Central memory CD8-positive, alpha-beta T cell (primary cell): Measurements from ENCODE around the gene FAM9C.
A peak's percentile ranks its signal among the peaks of the same experiment; 100 is the strongest.

Source experiments
- ATAC-seq: fragments of 150-1000 bp; cut with Tn5 transposase; replicated peaks from 2 replicates; pipeline ENCODE4 v1.10.0; 2022; ENCODE audit warnings: mild to moderate bottlenecking, moderate FRiP score, moderate number of reproducible peaks; ENCODE audit not compliant: poor library complexity, severe bottlenecking; ENCODE audit errors: extremely low read depth
- DNase-seq, 2 donors: peaks; one replicate each; pipeline ENCODE4 v3.0.0; 2021; ENCODE audit warnings: low spot score in 2 of 2
- H3K27ac Mint-ChIP-seq: one replicate; pipeline ENCODE4 v1.8.0; 2022; ENCODE audit warnings: low read depth, mild to moderate bottlenecking, moderate library complexity, mixed read lengths
- H3K27me3 Mint-ChIP-seq: one replicate; pipeline ENCODE4 v1.8.0; 2022; ENCODE audit warnings: mixed read lengths
- H3K36me3 Mint-ChIP-seq: one replicate; pipeline ENCODE4 v1.8.0; 2022; ENCODE audit warnings: mild to moderate bottlenecking, moderate library complexity, mixed read lengths; ENCODE audit not compliant: insufficient read depth
- H3K4me1 Mint-ChIP-seq: one replicate; pipeline ENCODE4 v1.8.0; 2022; ENCODE audit warnings: mixed read lengths
- H3K4me3 Mint-ChIP-seq: one replicate; pipeline ENCODE4 v1.8.0; 2022; ENCODE audit warnings: mild to moderate bottlenecking, moderate library complexity, mixed read lengths
- H3K9me3 Mint-ChIP-seq: one replicate; pipeline ENCODE4 v1.8.0; 2022; ENCODE audit warnings: mixed read lengths

FAM9C gene

GRCh38 chrX:13047759-13048158 is 3.3 kb upstream of the FAM9C start:
- ATAC-seq (no peak), DNase-seq (no peak)
- H3K4me3 Mint-ChIP-seq = no peak overlapping the region
- H3K4me1 Mint-ChIP-seq = peaks cover 15% of the 10 kb centered on the region
- no peaks in the 10 kb centered on the region for H3K27me3 Mint-ChIP-seq
- H3K27ac Mint-ChIP-seq = no peak overlapping the region
- no peaks in the 10 kb centered on the region for H3K9me3 Mint-ChIP-seq
- H3K36me3 Mint-ChIP-seq = peaks cover 1% of the 10 kb centered on the region

GRCh38 chrX:13046141-13046855 is 1.9 kb upstream of the FAM9C start:
- no peak for ATAC-seq
- Mint-ChIP-seq H3K9me3 (no peaks in the 10 kb centered on the region), H3K4me1 (peaks cover 10% of the 10 kb centered on the region)

GRCh38 chrX:13043938-13044337 is 482 bp downstream of the FAM9C start:
- ATAC-seq (no peak), DNase-seq (no peak)
- Mint-ChIP-seq H3K36me3 (no peaks in the 10 kb centered on the region), H3K27me3 (no peaks in the 10 kb centered on the region), H3K9me3 (no peaks in the 10 kb centered on the region), H3K4me1 (peaks cover 10% of the 10 kb centered on the region), H3K4me3 (no peak overlapping the region), H3K27ac (no peak overlapping the region)

More at GRCh38 chrX:13046141-13046855, 1.9 kb upstream of the FAM9C start:
- DNase-seq = no peak
- Mint-ChIP-seq H3K27me3 (no peaks in the 10 kb centered on the region), H3K27ac (no peak overlapping the region), H3K4me3 (no peak overlapping the region), H3K36me3 (peaks cover 1% of the 10 kb centered on the region)

GRCh38 chrX:13043138-13043537 is 1.3 kb downstream of the FAM9C start:
- H3K4me3 Mint-ChIP-seq = no peak overlapping the region
- no peak overlapping the region for H3K27ac Mint-ChIP-seq
- H3K27me3 Mint-ChIP-seq = no peaks in the 10 kb centered on the region
- H3K36me3 Mint-ChIP-seq = no peaks in the 10 kb centered on the region
- DNase-seq (no peak), ATAC-seq (no peak)
- H3K4me1 Mint-ChIP-seq = peaks cover 10% of the 10 kb centered on the region
- H3K9me3 Mint-ChIP-seq = no peaks in the 10 kb centered on the region

GRCh38 chrX:13036896-13037295 is 7.5 kb downstream of the FAM9C start:
- peaks cover 20% of the 10 kb centered on the region for H3K4me1 Mint-ChIP-seq
- H3K4me3 Mint-ChIP-seq = no peak overlapping the region

GRCh38 chrX:13033193-13033592 is 11.2 kb downstream of the FAM9C start:
- H3K9me3 Mint-ChIP-seq = no peaks in the 10 kb centered on the region
- H3K36me3 Mint-ChIP-seq = no peaks in the 10 kb centered on the region
- H3K4me3 Mint-ChIP-seq = no peak overlapping the region
- H3K27me3 Mint-ChIP-seq = no peaks in the 10 kb centered on the region
- no peak overlapping the region for H3K27ac Mint-ChIP-seq
- H3K4me1 Mint-ChIP-seq = peaks cover 28% of the 10 kb centered on the region
- ATAC-seq (no peak), DNase-seq (no peak)

More at GRCh38 chrX:13036896-13037295, 7.5 kb downstream of the FAM9C start:
- Mint-ChIP-seq H3K27ac (no peak overlapping the region), H3K36me3 (no peaks in the 10 kb centered on the region), H3K27me3 (no peaks in the 10 kb centered on the region), H3K9me3 (no peaks in the 10 kb centered on the region)
- no peak for ATAC-seq
- no peak for DNase-seq

- H3K27ac Mint-ChIP-seq = peak overlapping the region; percentile 70
- H3K36me3 Mint-ChIP-seq = peaks cover 3% of the 10 kb centered on the region
- H3K4me3 Mint-ChIP-seq = peak overlapping the region; percentile 48
- no peaks in the 10 kb centered on the region for H3K9me3 Mint-ChIP-seq
- ATAC-seq = no peak
- DNase-seq = no peak
- H3K27me3 Mint-ChIP-seq = no peaks in the 10 kb centered on the region
- peaks cover 50% of the 10 kb centered on the region for H3K4me1 Mint-ChIP-seq
Measured at GRCh38 chrX:13029887-13030771, 14.3 kb downstream of the FAM9C start.

GRCh38 chrX:13029637-13029886 is 14.9 kb downstream of the FAM9C start:
- H3K4me1 Mint-ChIP-seq = peaks cover 54% of the 10 kb centered on the region
- H3K27ac Mint-ChIP-seq = peak overlapping the region; percentile 70
- no peak for ATAC-seq
- DNase-seq = no peak
- H3K36me3 Mint-ChIP-seq = peaks cover 4% of the 10 kb centered on the region
- no peaks in the 10 kb centered on the region for H3K9me3 Mint-ChIP-seq
- peak overlapping the region; percentile 13 for H3K4me3 Mint-ChIP-seq
- H3K27me3 Mint-ChIP-seq = no peaks in the 10 kb centered on the region

- peak overlapping the region; percentile 13 for H3K4me3 Mint-ChIP-seq
- peaks cover 4% of the 10 kb centered on the region for H3K36me3 Mint-ChIP-seq
- ATAC-seq = no peak
- H3K4me1 Mint-ChIP-seq = peaks cover 54% of the 10 kb centered on the region
- no peaks in the 10 kb centered on the region for H3K27me3 Mint-ChIP-seq
- DNase-seq = no peak
- H3K27ac Mint-ChIP-seq = peak overlapping the region; percentile 70
- no peaks in the 10 kb centered on the region for H3K9me3 Mint-ChIP-seq
Measured at GRCh38 chrX:13028871-13029636, 15.4 kb downstream of the FAM9C start.

- Mint-ChIP-seq H3K9me3 (no peaks in the 10 kb centered on the region), H3K4me1 (peaks cover 55% of the 10 kb centered on the region), H3K27me3 (no peaks in the 10 kb centered on the region), H3K36me3 (peaks cover 4% of the 10 kb centered on the region), H3K27ac (peak overlapping the region; percentile 94), H3K4me3 (no peak overlapping the region)
- peak; percentile 75 for ATAC-seq
- DNase-seq = no peak
Measured at GRCh38 chrX:13026877-13027652, 17.4 kb downstream of the FAM9C start.

GRCh38 chrX:13024986-13025385 is 19.4 kb downstream of the FAM9C start:
- Mint-ChIP-seq H3K36me3 (peaks cover 4% of the 10 kb centered on the region), H3K9me3 (no peaks in the 10 kb centered on the region), H3K27ac (peak overlapping the region; percentile 94), H3K4me3 (no peak overlapping the region), H3K27me3 (no peaks in the 10 kb centered on the region), H3K4me1 (peaks cover 43% of the 10 kb centered on the region)
- ATAC-seq (no peak), DNase-seq (no peak)

GRCh38 chrX:13023979-13024378 is 20.4 kb downstream of the FAM9C start:
- Mint-ChIP-seq H3K27me3 (no peaks in the 10 kb centered on the region), H3K4me1 (peaks cover 40% of the 10 kb centered on the region), H3K4me3 (no peak overlapping the region), H3K27ac (no peak overlapping the region), H3K36me3 (peaks cover 4% of the 10 kb centered on the region), H3K9me3 (no peaks in the 10 kb centered on the region)
- ATAC-seq (no peak), DNase-seq (no peak)
